Osteoblast (primary cell): ENCODE results near the gene AMFR. TPM values are rescaled to one million over a fixed set of nuclear protein-coding genes. Genes with fewer than 3 reads are reported as not detected.
A peak's percentile ranks its signal among the peaks of the same experiment; 100 is the strongest.
"Not testable (repeated sequence)": the region's sequence is repeated elsewhere in the genome, so short reads cannot be mapped to it uniquely, and the experiment has no call there.

Source experiments
- DNase-seq: peaks from one replicate; pipeline ENCODE4 v3.0.0; 2011; ENCODE audit warnings: low spot score, mixed read lengths; ENCODE audit not compliant: insufficient read length; ENCODE audit errors: missing footprints
- H2AFZ ChIP-seq: 2 replicates; pipeline ENCODE4 v1.6.0; 2011; ENCODE audit warnings: mild to moderate bottlenecking, low read length
- H3K27ac ChIP-seq: 2 replicates; pipeline ENCODE4 v1.5.1; 2011; ENCODE audit warnings: mild to moderate bottlenecking, low read depth, low read length, moderate library complexity
- H3K27me3 ChIP-seq: 2 replicates; pipeline ENCODE4 v1.6.0; 2012; ENCODE audit warnings: mild to moderate bottlenecking, control low read depth, inconsistent platforms, low read length, moderate library complexity; ENCODE audit not compliant: insufficient read depth
- H3K36me3 ChIP-seq: 2 replicates; pipeline ENCODE4 v1.5.1; 2011; ENCODE audit warnings: mild to moderate bottlenecking, low read length, control low read depth, moderate library complexity; ENCODE audit not compliant: insufficient read depth
- H3K4me1 ChIP-seq: 2 replicates; pipeline ENCODE4 v1.5.1; 2011; ENCODE audit warnings: mild to moderate bottlenecking, low read length, control low read depth, moderate library complexity; ENCODE audit not compliant: insufficient read depth
- H3K4me2 ChIP-seq: 2 replicates; pipeline ENCODE4 v1.6.0; 2011; ENCODE audit warnings: mild to moderate bottlenecking, low read length; ENCODE audit not compliant: insufficient read depth
- H3K4me3 ChIP-seq: fragments of 200-600 bp; sonication (generic); 3 replicates; pipeline ENCODE4 v1.5.1; 2012; ENCODE audit warnings: mild to moderate bottlenecking, low read length, inconsistent platforms; ENCODE audit not compliant: insufficient read depth
- H3K79me2 ChIP-seq: 2 replicates; pipeline ENCODE4 v1.6.0; 2012; ENCODE audit warnings: mild to moderate bottlenecking, low read length, control low read depth, inconsistent platforms; ENCODE audit not compliant: insufficient read depth
- H3K9me3 ChIP-seq: 2 replicates; pipeline ENCODE4 v1.5.1; 2011; ENCODE audit warnings: low read depth, low read length, control low read depth
- H4K20me1 ChIP-seq: 2 replicates; pipeline ENCODE4 v1.6.0; 2012; ENCODE audit warnings: mild to moderate bottlenecking, low read length, control low read depth; ENCODE audit not compliant: insufficient read depth
- CTCF ChIP-seq: IDR thresholded peaks from 2 replicates; pipeline ENCODE4 v1.5.1; 2011; ENCODE audit warnings: mild to moderate bottlenecking, low read depth, low read length, moderate library complexity; ENCODE audit errors: extremely low read depth
- total RNA-seq: library from RNA; depleted of rRNA; stranded (reverse); fragments of >200 nt; gene quantifications from 2 replicates; pipeline ENCODE4 v1.2.3, GENCODE V29; 2012

AMFR gene
- total RNA-seq, 1 donor = 339 TPM

DNA sequence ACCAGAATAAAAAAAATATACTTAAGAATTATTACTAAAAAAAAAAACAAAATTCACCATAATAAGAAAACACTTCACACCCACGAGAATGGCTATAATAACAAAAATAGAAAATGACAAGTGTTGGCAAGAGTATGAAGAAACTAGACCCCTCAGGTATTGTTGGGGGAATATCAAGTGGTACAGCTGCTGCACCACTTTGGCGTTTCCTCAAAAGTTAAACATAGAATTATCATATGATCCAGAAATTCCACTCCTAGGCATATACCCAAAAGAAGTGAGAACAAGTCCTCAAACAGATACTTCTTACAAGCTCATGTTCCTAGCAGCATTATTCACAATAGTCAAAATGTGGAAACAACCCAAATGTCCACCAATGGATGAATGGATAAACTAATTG lies 26.3 kb downstream of the AMFR start:
- Histone ChIP-seq H2AFZ (no peak overlapping the region), H3K4me3 (no peak overlapping the region), H3K79me2 (peaks cover 7% of the 10 kb centered on the region), H3K27ac (no peak overlapping the region), H3K36me3 (peaks cover 35% of the 10 kb centered on the region), H4K20me1 (no peaks in the 10 kb centered on the region), H3K4me1 (no peaks in the 10 kb centered on the region), H3K4me2 (no peak overlapping the region), H3K27me3 (no peaks in the 10 kb centered on the region), H3K9me3 (no peaks in the 10 kb centered on the region)
- no peak for DNase-seq
- TF ChIP-seq CTCF = no peak

DNA sequence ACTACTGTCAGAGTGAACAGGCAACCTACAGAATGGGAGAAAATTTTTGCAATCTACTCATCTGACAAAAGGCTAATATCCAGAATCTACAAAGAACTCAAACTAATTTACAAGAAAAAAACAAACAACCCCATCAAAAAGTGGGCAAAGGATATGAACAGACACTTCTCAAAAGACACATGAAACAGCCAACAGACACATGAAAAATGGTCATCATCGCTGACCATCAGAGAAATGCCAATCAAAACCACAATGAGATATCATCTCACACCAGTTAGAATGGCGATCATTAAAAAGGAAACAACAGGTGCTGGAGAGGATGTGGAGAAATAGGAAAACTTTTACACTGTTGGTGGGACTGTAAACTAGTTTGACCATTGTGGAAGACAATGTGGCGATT lies 28.6 kb downstream of the AMFR start:
- not testable (repeated sequence) for H3K4me3 ChIP-seq, H3K27ac ChIP-seq, H3K4me1 ChIP-seq, H3K27me3 ChIP-seq, DNase-seq, H4K20me1 ChIP-seq, H3K79me2 ChIP-seq, H3K4me2 ChIP-seq, H3K9me3 ChIP-seq, H2AFZ ChIP-seq
- H3K36me3 ChIP-seq = peaks cover 20% of the 10 kb centered on the region

DNA sequence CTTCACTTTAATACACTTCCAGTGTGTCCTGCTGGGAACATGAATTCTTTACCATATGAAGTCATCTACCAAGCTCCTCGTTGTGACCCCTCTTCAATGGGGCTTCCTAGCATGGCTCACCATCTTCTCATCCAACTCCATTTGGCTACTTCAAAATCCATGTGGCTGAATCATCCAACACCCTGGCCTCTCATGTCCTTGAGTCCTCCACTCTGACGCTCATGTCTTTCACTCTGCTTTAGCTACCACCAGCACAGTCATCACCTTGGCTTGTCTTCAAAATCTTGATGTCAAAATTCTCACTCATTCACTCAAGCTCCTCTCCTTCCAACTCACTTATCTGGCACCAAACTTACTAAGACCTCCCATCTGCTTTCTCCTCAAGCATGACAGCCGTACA lies 35.8 kb downstream of the AMFR start:
- Histone ChIP-seq H3K36me3 (peaks cover 24% of the 10 kb centered on the region), H2AFZ (no peak overlapping the region), H3K79me2 (peaks cover 6% of the 10 kb centered on the region), H3K27ac (peak overlapping the region; percentile 93), H3K4me3 (peak overlapping the region; percentile 27), H3K9me3 (no peaks in the 10 kb centered on the region), H3K4me2 (peak overlapping the region; percentile 70), H3K27me3 (no peaks in the 10 kb centered on the region), H4K20me1 (peaks cover 3% of the 10 kb centered on the region), H3K4me1 (peaks cover 19% of the 10 kb centered on the region)
- no peak for TF ChIP-seq CTCF
- DNase-seq = peak; percentile 94

GRCh38 chr16:56388209-56388608 lies 37.1 kb downstream of the AMFR start:
- H3K27ac ChIP-seq = peak overlapping the region; percentile 15
- H3K36me3 ChIP-seq = peaks cover 26% of the 10 kb centered on the region
- DNase-seq = no peak
- no peak overlapping the region for H3K4me2 ChIP-seq
- H3K9me3 ChIP-seq = no peaks in the 10 kb centered on the region
- TF ChIP-seq CTCF = no peak
- H3K79me2 ChIP-seq = peaks cover 6% of the 10 kb centered on the region
- peaks cover 3% of the 10 kb centered on the region for H4K20me1 ChIP-seq
- peaks cover 21% of the 10 kb centered on the region for H3K4me1 ChIP-seq
- no peak overlapping the region for H3K4me3 ChIP-seq
- H3K27me3 ChIP-seq = no peaks in the 10 kb centered on the region
- H2AFZ ChIP-seq = no peak overlapping the region
